H1 (cell line): ENCODE results near the gene PTTG1IP. TPM values are rescaled to one million over a fixed set of nuclear protein-coding genes. Genes with fewer than 3 reads are reported as not detected.

Experiments
- JUND ChIP-seq: IDR thresholded peaks from 2 replicates; pipeline ENCODE4 v1.6.1; 2011; ENCODE audit warnings: mild to moderate bottlenecking, improper control_type of control experiment, low read length
- SIRT6 ChIP-seq: IDR thresholded peaks from one replicate; pipeline ENCODE4 v1.7.1; 2012; ENCODE audit warnings: low read length, inconsistent platforms
- polyA plus RNA-seq, 7 experiments: library from polyadenylated mRNA; depleted of rRNA in 3 of 7; stranded (reverse) in 5 of 7; unstranded in 2 of 7; fragments of >200 nt in 5 of 7; fragments of 200-250 nt in 2 of 7; gene quantifications; 1 replicate in 5 of 7; 2 replicates in 1 of 7; 4 replicates in 1 of 7; pipeline versions ENCODE4 v1.2.1 to v1.2.3, GENCODE V29; 2011 to 2013; ENCODE audit warnings: missing spikeins in 2 of 7, mixed read lengths in 2 of 7
- total RNA-seq: library from RNA; stranded (reverse); fragmentation: NEBNext Ultra II Directional; extraction: Animal tissue kit (Norgen Biotek cat#: 25700); gene quantifications from 2 replicates; pipeline ENCODE4 v1.2.1, GENCODE V29; 2021

PTTG1IP gene
- total and polyA plus RNA-seq, 2 of the 8 experiments (the other 6 are each of a cell fraction or from before 2014, with no cell fraction given): 90.8 to 130 TPM

GRCh38 chr21:44867999-44868700 lies 5.3 kb downstream of the PTTG1IP start (continued):
- TF ChIP-seq JUND (no peak), SIRT6 (no peak)
- TF ChIP-seq, all 59 proteins: peak for 0
